ENCODE measurements around the gene DAP.

Gene DAP

GRCh38 chr5:10695759-10696543, 65.1 kb downstream of the DAP start:
- H3K4me3 ChIP-seq (ENCODE audit: low read depth in 1 of 2, low read length in 1 of 2): no peak overlapping the region
- no peaks in the 10 kb centered on the region for H3K27me3 ChIP-seq
- no peaks in the 10 kb centered on the region for H3K9me3 ChIP-seq
- peaks cover 6% of the 10 kb centered on the region for H3K36me3 ChIP-seq
- no peak overlapping the region for H3K27ac ChIP-seq
- TF ChIP-seq CTCF (IDR thresholded peaks at IDR 0.05): no peak
- peaks cover 0 to 2% of the 10 kb centered on the region in 2 experiments for H3K4me1 ChIP-seq (ENCODE audit: control insufficient read depth in 1 of 2, insufficient read depth in 1 of 2, low read depth in 1 of 2, low read length in 1 of 2)

GRCh38 chr5:10695055-10695649, 65.9 kb downstream of the DAP start:
- no peaks in the 10 kb centered on the region for H3K9me3 ChIP-seq
- H3K4me1 ChIP-seq (ENCODE audit: control insufficient read depth in 1 of 2, insufficient read depth in 1 of 2, low read depth in 1 of 2, low read length in 1 of 2): peaks cover 0 to 2% of the 10 kb centered on the region in 2 experiments
- H3K27me3 ChIP-seq: no peaks in the 10 kb centered on the region
- peak; percentile 47 for TF ChIP-seq CTCF (IDR thresholded peaks at IDR 0.05)
- peaks cover 6% of the 10 kb centered on the region for H3K36me3 ChIP-seq
- no peak overlapping the region for H3K27ac ChIP-seq
- H3K4me3 ChIP-seq (ENCODE audit: low read depth in 1 of 2, low read length in 1 of 2): no peak overlapping the region

- Histone ChIP-seq H3K36me3 (no peaks in the 10 kb centered on the region), H3K9me3 (no peaks in the 10 kb centered on the region), H3K27ac (no peak overlapping the region), H3K27me3 (no peaks in the 10 kb centered on the region), H3K4me1 (ENCODE audit: control insufficient read depth in 1 of 2, insufficient read depth in 1 of 2, low read depth in 1 of 2, low read length in 1 of 2) (peaks cover 0 to 2% of the 10 kb centered on the region in 2 experiments), H3K4me3 (ENCODE audit: low read depth in 1 of 2, low read length in 1 of 2) (no peak overlapping the region)
- TF ChIP-seq CTCF (IDR thresholded peaks at IDR 0.05): no peak
Measured at GRCh38 chr5:10691826-10692785, 68.9 kb downstream of the DAP start.

- peaks cover 0 to 2% of the 10 kb centered on the region in 2 experiments for H3K4me1 ChIP-seq (ENCODE audit: control insufficient read depth in 1 of 2, insufficient read depth in 1 of 2, low read depth in 1 of 2, low read length in 1 of 2)
- H3K36me3 ChIP-seq: no peaks in the 10 kb centered on the region
- H3K9me3 ChIP-seq: no peaks in the 10 kb centered on the region
- H3K27ac ChIP-seq: no peak overlapping the region
- H3K27me3 ChIP-seq: no peaks in the 10 kb centered on the region
- no peak for TF ChIP-seq CTCF (IDR thresholded peaks at IDR 0.05)
- no peak overlapping the region for H3K4me3 ChIP-seq (ENCODE audit: low read depth in 1 of 2, low read length in 1 of 2)
Measured at GRCh38 chr5:10690460-10691440, 70.3 kb downstream of the DAP start.
